WTC11 (cell line): ENCODE data around the gene EIF3M.

Experiments used
- CTCF ChIP-seq: fragments of 200-600 bp; IDR thresholded peaks from 2 replicates; pipeline ENCODE4 v1.8.0; 2022; ENCODE audit warnings: antibody characterized with exemption
- IRF2 ChIP-seq: sonication (generic); formaldehyde crosslinking; IDR thresholded peaks from 2 replicates; pipeline ENCODE4 v1.8.0; 2022; ENCODE audit warnings: low read depth, missing genetic modification reagents, borderline replicate concordance
- KAT7 ChIP-seq: sonication (generic); formaldehyde crosslinking; IDR thresholded peaks from 2 replicates; pipeline ENCODE4 v1.8.1; 2023; ENCODE audit warnings: missing genetic modification reagents, mild to moderate bottlenecking, borderline replicate concordance
- SP1 ChIP-seq: sonication (generic); formaldehyde crosslinking; conservative IDR thresholded peaks from 2 replicates; pipeline ENCODE4 v1.8.1; 2022; ENCODE audit warnings: missing genetic modification reagents
- TEAD1 ChIP-seq: sonication (generic); formaldehyde crosslinking; IDR thresholded peaks from 2 replicates; pipeline ENCODE4 v1.8.0; 2022; ENCODE audit warnings: mild to moderate bottlenecking, missing genetic modification reagents

- TF ChIP-seq IRF2 (CRISPR knock-in tag) (no peak), SP1 (CRISPR knock-in tag) (no peak), CTCF (no peak), TEAD1 (CRISPR knock-in tag) (no peak), KAT7 (CRISPR knock-in tag) (no peak)
These were observed 2.1 kb upstream of the EIF3M start for GRCh38 chr11:32581556-32581955.
